Keratinocyte (primary cell): ENCODE results near the gene TRAP1. TPM values are rescaled to one million over a fixed set of nuclear protein-coding genes. Genes with fewer than 3 reads are reported as not detected.

ENCODE experiments used
- DNase-seq: peaks from one replicate; pipeline ENCODE4 v3.0.0-alpha.2; 2011; ENCODE audit warnings: low read depth, missing footprints, low spot score
- FAIRE-seq: peaks from 2 replicates; lab custom pipeline; 2011; peaks lifted over from hg19 to GRCh38; lab: Jason Lieb, UNC
- H2AFZ ChIP-seq: 2 replicates; pipeline ENCODE4 v1.6.0; 2012; ENCODE audit warnings: low read length, control low read depth, inconsistent platforms; ENCODE audit not compliant: control insufficient read depth
- H3K27ac ChIP-seq: 2 replicates; pipeline ENCODE4 v1.5.1; 2011; ENCODE audit warnings: low read length; ENCODE audit not compliant: control insufficient read depth, insufficient read depth
- H3K27me3 ChIP-seq: 3 replicates; pipeline ENCODE4 v1.6.0; 2011; ENCODE audit warnings: low read length; ENCODE audit not compliant: control insufficient read depth, insufficient read depth; ENCODE audit errors: extremely low read depth
- H3K36me3 ChIP-seq, 2 experiments: 2 replicates in 1 of 2; 3 replicates in 1 of 2; pipeline ENCODE4 v1.5.1; 2011; ENCODE audit warnings: low read length in 2 of 2, mild to moderate bottlenecking in 1 of 2; ENCODE audit not compliant: control insufficient read depth in 2 of 2, insufficient read depth in 2 of 2; ENCODE audit errors: extremely low read depth in 1 of 2
- H3K4me1 ChIP-seq: 3 replicates; pipeline ENCODE4 v1.5.1; 2011; ENCODE audit warnings: low read length; ENCODE audit not compliant: control insufficient read depth, insufficient read depth; ENCODE audit errors: extremely low read depth
- H3K4me2 ChIP-seq: 3 replicates; pipeline ENCODE4 v1.6.0; 2011; ENCODE audit warnings: low read depth, low read length; ENCODE audit not compliant: control insufficient read depth, insufficient read depth; ENCODE audit errors: extremely low read depth
- H3K4me3 ChIP-seq, 3 experiments: fragments of 200-600 bp in 1 of 3; sonication (generic) in 1 of 3; 2 replicates in 2 of 3; 3 replicates in 1 of 3; pipeline ENCODE4 v1.5.1; 2011 to 2016; ENCODE audit warnings: low read length in 3 of 3, mild to moderate bottlenecking in 3 of 3, control low read depth in 2 of 3, inconsistent platforms in 1 of 3, low read depth in 1 of 3, mixed read lengths in 1 of 3, mixed run types in 1 of 3, moderate library complexity in 1 of 3; ENCODE audit not compliant: control insufficient read depth in 2 of 3, insufficient read depth in 2 of 3; ENCODE audit errors: extremely low read depth in 1 of 3
- H3K79me2 ChIP-seq: 2 replicates; pipeline ENCODE4 v1.6.0; 2012; ENCODE audit warnings: low read length; ENCODE audit not compliant: control insufficient read depth, insufficient read depth
- H3K9ac ChIP-seq: 3 replicates; pipeline ENCODE4 v1.6.0; 2011; ENCODE audit warnings: low read length; ENCODE audit not compliant: control insufficient read depth, insufficient read depth; ENCODE audit errors: extremely low read depth
- H3K9me1 ChIP-seq: 3 replicates; pipeline ENCODE4 v1.6.0; 2011; ENCODE audit warnings: low read length; ENCODE audit not compliant: control insufficient read depth, insufficient read depth; ENCODE audit errors: extremely low read depth
- H3K9me3 ChIP-seq: 2 replicates; pipeline ENCODE4 v1.5.1; 2012; ENCODE audit warnings: low read depth, low read length; ENCODE audit not compliant: control insufficient read depth
- H4K20me1 ChIP-seq: 3 replicates; pipeline ENCODE4 v1.6.0; 2011; ENCODE audit warnings: low read length; ENCODE audit not compliant: control insufficient read depth, insufficient read depth; ENCODE audit errors: extremely low read depth
- EZH2 ChIP-seq: IDR thresholded peaks from one replicate; pipeline ENCODE4 v1.6.1; 2012; ENCODE audit warnings: inconsistent platforms, mild to moderate bottlenecking, low read length, moderate library complexity
- dilution Hi-C: fragments of 300-500 bp; cut with MboI; formaldehyde crosslinking; loops from one replicate; pipeline ENCODE4 v1.7.0; 2020; ENCODE audit warnings: low sequenced_read_pairs; ENCODE audit not compliant: extremely low pct_ligation_motif_present
- polyA plus RNA-seq, 5 experiments: library from polyadenylated mRNA; depleted of rRNA in 3 of 5; stranded (reverse) in 3 of 5; stranded (forward) in 1 of 5; unstranded in 1 of 5; fragments of >200 nt; gene quantifications; 1 replicate in 1 of 5; 2 replicates in 3 of 5; 3 replicates in 1 of 5; pipeline versions ENCODE4 v1.2.1 to v1.2.3, GENCODE V29; 2011 to 2012; ENCODE audit warnings: missing spikeins in 2 of 5, low read depth in 1 of 5, low replicate concordance in 1 of 5
- TF ChIP-seq, protein P1 (sequence below), 3 experiments: IDR thresholded peaks in 1 of 3; conservative IDR thresholded peaks in 1 of 3; optimal IDR thresholded peaks in 1 of 3; 2 replicates in 2 of 3; 3 replicates in 1 of 3; pipeline versions ENCODE3 to v1.5.1; 2011; ENCODE audit warnings: low read length in 3 of 3, mild to moderate bottlenecking in 3 of 3, moderate library complexity in 2 of 3, control low read depth in 1 of 3, inconsistent platforms in 1 of 3; ENCODE audit not compliant: insufficient read depth in 2 of 3; ENCODE audit errors: extremely low read depth in 1 of 3

The TRAP1 gene
- polyA plus RNA-seq, 1 donor (not counting 4 experiments of a cell fraction or from before 2014, with no cell fraction given) = 106 TPM

- Histone ChIP-seq H4K20me1 (no peaks in the 10 kb centered on the region), H2AFZ (no peak overlapping the region), H3K27ac (no peak overlapping the region), H3K9me3 (no peaks in the 10 kb centered on the region), H3K9ac (no peak overlapping the region), H3K27me3 (no peaks in the 10 kb centered on the region), H3K4me1 (peaks cover 14% of the 10 kb centered on the region), H3K4me3 (no peak overlapping the region), H3K4me2 (no peak overlapping the region), H3K36me3 (peaks cover 3 to 14% of the 10 kb centered on the region in 2 experiments), H3K9me1 (no peaks in the 10 kb centered on the region), H3K79me2 (peaks cover 11% of the 10 kb centered on the region)
- FAIRE-seq (no peak), DNase-seq (no peak)
- dilution Hi-C loops = no loop called here
- TF ChIP-seq EZH2 = no peak
- TF ChIP-seq, protein P1, sequence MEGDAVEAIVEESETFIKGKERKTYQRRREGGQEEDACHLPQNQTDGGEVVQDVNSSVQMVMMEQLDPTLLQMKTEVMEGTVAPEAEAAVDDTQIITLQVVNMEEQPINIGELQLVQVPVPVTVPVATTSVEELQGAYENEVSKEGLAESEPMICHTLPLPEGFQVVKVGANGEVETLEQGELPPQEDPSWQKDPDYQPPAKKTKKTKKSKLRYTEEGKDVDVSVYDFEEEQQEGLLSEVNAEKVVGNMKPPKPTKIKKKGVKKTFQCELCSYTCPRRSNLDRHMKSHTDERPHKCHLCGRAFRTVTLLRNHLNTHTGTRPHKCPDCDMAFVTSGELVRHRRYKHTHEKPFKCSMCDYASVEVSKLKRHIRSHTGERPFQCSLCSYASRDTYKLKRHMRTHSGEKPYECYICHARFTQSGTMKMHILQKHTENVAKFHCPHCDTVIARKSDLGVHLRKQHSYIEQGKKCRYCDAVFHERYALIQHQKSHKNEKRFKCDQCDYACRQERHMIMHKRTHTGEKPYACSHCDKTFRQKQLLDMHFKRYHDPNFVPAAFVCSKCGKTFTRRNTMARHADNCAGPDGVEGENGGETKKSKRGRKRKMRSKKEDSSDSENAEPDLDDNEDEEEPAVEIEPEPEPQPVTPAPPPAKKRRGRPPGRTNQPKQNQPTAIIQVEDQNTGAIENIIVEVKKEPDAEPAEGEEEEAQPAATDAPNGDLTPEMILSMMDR (optimal IDR thresholded peaks at IDR 0.05 in 1 of 3, IDR thresholded peaks at IDR 0.05 in 1 of 3, conservative IDR thresholded peaks at IDR 0.05 in 1 of 3; ENCODE audit: extremely low read depth in 1 of 3, insufficient read depth in 2 of 3, low read length in 3 of 3) = no peak
These were observed 23.3 kb downstream of the TRAP1 start for GRCh38 chr16:3694051-3694450.

DNA sequence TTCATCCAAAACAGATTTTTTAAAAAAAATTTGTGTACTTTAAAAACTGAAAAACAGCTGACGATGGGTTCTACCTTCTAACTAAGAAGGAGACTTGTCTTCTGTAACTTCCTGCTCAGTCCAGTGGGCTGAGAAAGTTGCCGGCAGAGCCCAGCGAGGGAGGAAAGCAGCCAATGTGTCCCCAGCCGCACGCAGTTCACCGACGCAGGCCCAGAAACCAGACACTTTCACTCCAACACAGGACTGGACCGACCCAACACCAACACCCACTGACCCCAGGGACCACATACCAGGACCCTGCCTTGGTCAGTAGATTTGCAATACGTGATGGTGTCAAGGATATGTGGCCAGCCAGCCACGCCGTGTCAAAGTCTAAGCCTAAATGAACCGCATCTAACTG, 25.6 kb downstream of the TRAP1 start:
- no peak overlapping the region for H3K9ac ChIP-seq
- H3K4me2 ChIP-seq = no peak overlapping the region
- peaks cover 11% of the 10 kb centered on the region for H3K4me1 ChIP-seq
- H3K4me3 ChIP-seq = no peak overlapping the region
- H3K79me2 ChIP-seq = peaks cover 9% of the 10 kb centered on the region
- dilution Hi-C loops = no loop called here
- H3K27me3 ChIP-seq = no peaks in the 10 kb centered on the region
- H3K36me3 ChIP-seq = peaks cover 16 to 18% of the 10 kb centered on the region in 2 experiments
- H3K27ac ChIP-seq = no peak overlapping the region
- DNase-seq (no peak), FAIRE-seq (no peak)
- H4K20me1 ChIP-seq = no peaks in the 10 kb centered on the region
- H3K9me3 ChIP-seq = no peaks in the 10 kb centered on the region
- no peaks in the 10 kb centered on the region for H3K9me1 ChIP-seq
- no peak for TF ChIP-seq EZH2
- TF ChIP-seq, protein P1 (optimal IDR thresholded peaks at IDR 0.05 in 1 of 3, IDR thresholded peaks at IDR 0.05 in 1 of 3, conservative IDR thresholded peaks at IDR 0.05 in 1 of 3; ENCODE audit: extremely low read depth in 1 of 3, insufficient read depth in 2 of 3, low read length in 3 of 3) = no peak
- no peak overlapping the region for H2AFZ ChIP-seq
